OCI-M2 (cell line): ENCODE results near the gene WWP2.
"Not testable (repeated sequence)": the region's sequence is repeated elsewhere in the genome, so short reads cannot be mapped to it uniquely, and the experiment has no call there.

Source experiments
- DNase-seq: peaks from one replicate; lab custom pipeline; 2025; ENCODE audit not compliant: unreplicated experiment; lab: John Stamatoyannopoulos, UW

The WWP2 gene

GRCh38 chr16:69793526-69793925 is 31.4 kb downstream of the WWP2 start:
- DNase-seq, result no peak

GRCh38 chr16:69794486-69794885 is 32.4 kb downstream of the WWP2 start:
- no peak for DNase-seq

- DNase-seq, result no peak
Measured at GRCh38 chr16:69796285-69797118, 34.4 kb downstream of the WWP2 start.

- DNase-seq, result no peak
Measured at GRCh38 chr16:69798466-69798865, 36.3 kb downstream of the WWP2 start.

GRCh38 chr16:69799611-69800031 is 37.5 kb downstream of the WWP2 start:
- no peak for DNase-seq

GRCh38 chr16:69804297-69804696 is 42.2 kb downstream of the WWP2 start:
- DNase-seq, result no peak

GRCh38 chr16:69806776-69807175 is 44.6 kb downstream of the WWP2 start:
- DNase-seq, result not testable (repeated sequence)

GRCh38 chr16:69812688-69813014 is 50.5 kb downstream of the WWP2 start:
- DNase-seq, result no peak

GRCh38 chr16:69814078-69814477 is 51.9 kb downstream of the WWP2 start:
- no peak for DNase-seq

- DNase-seq, result no peak
Measured at GRCh38 chr16:69814561-69814960, 52.4 kb downstream of the WWP2 start.

GRCh38 chr16:69815216-69815883 is 53.2 kb downstream of the WWP2 start:
- DNase-seq, result not testable (repeated sequence)

GRCh38 chr16:69816996-69817395 is 54.9 kb downstream of the WWP2 start:
- no peak for DNase-seq

- no peak for DNase-seq
Measured at GRCh38 chr16:69818891-69819545, 56.9 kb downstream of the WWP2 start.

- DNase-seq, result no peak
Measured at GRCh38 chr16:69820926-69821541, 58.9 kb downstream of the WWP2 start.

GRCh38 chr16:69821844-69822173 is 59.7 kb downstream of the WWP2 start:
- no peak for DNase-seq

GRCh38 chr16:69822174-69822935 is 60.2 kb downstream of the WWP2 start:
- no peak for DNase-seq

GRCh38 chr16:69823831-69824563 is 61.9 kb downstream of the WWP2 start:
- no peak for DNase-seq

GRCh38 chr16:69824564-69825142 is 62.5 kb downstream of the WWP2 start:
- not testable (repeated sequence) for DNase-seq

- no peak for DNase-seq
Measured at GRCh38 chr16:69827524-69827923, 65.4 kb downstream of the WWP2 start.

- no peak for DNase-seq
Measured at GRCh38 chr16:69829338-69829737, 67.2 kb downstream of the WWP2 start.
